Endodermal cell (in vitro differentiated cells): ENCODE measurements around the gene TMPRSS13. TPM values are rescaled to one million over a fixed set of nuclear protein-coding genes. Genes with fewer than 3 reads are reported as not detected.

Experiments used
- DNase-seq: peaks from one replicate; pipeline ENCODE4 v3.0.0-alpha.2; 2017
- H3K27ac ChIP-seq: 2 replicates; pipeline ENCODE4 v1.5.1; 2013; ENCODE audit warnings: mild to moderate bottlenecking, low read depth, low read length, moderate library complexity
- H3K27me3 ChIP-seq: 2 replicates; pipeline ENCODE4 v1.6.1; 2013; ENCODE audit warnings: mild to moderate bottlenecking, low read length, moderate library complexity; ENCODE audit not compliant: insufficient read depth, control insufficient read depth, poor library complexity, severe bottlenecking
- H3K36me3 ChIP-seq: 2 replicates; pipeline ENCODE4 v1.7.0; 2013; ENCODE audit warnings: mild to moderate bottlenecking, low read length, moderate library complexity; ENCODE audit not compliant: control insufficient read depth, insufficient read depth
- H3K4me1 ChIP-seq: one replicate; pipeline ENCODE4 v1.7.0; 2013; ENCODE audit warnings: low read length; ENCODE audit not compliant: control insufficient read depth, insufficient read depth
- H3K4me3 ChIP-seq: 2 replicates; pipeline ENCODE4 v1.5.1; 2013; ENCODE audit warnings: mild to moderate bottlenecking, low read length, moderate library complexity
- H3K9ac ChIP-seq: 2 replicates; pipeline ENCODE4 v1.6.1; 2013; ENCODE audit warnings: mild to moderate bottlenecking, low read length, moderate library complexity; ENCODE audit not compliant: poor library complexity, severe bottlenecking; ENCODE audit errors: extremely low read depth
- H3K9me3 ChIP-seq: 2 replicates; pipeline ENCODE4 v1.6.1; 2013; ENCODE audit warnings: mild to moderate bottlenecking, low read length, moderate library complexity; ENCODE audit not compliant: control insufficient read depth
- H3K27ac Mint-ChIP-seq: 2 replicates; pipeline ENCODE4 v1.8.0; 2020; ENCODE audit warnings: mixed read lengths
- H3K27me3 Mint-ChIP-seq: 2 replicates; pipeline ENCODE4 v1.8.0; 2021; ENCODE audit warnings: mild to moderate bottlenecking, mixed read lengths; ENCODE audit not compliant: insufficient read depth
- H3K36me3 Mint-ChIP-seq: 2 replicates; pipeline ENCODE4 v1.8.0; 2020; ENCODE audit warnings: low read depth, mixed read lengths
- H3K4me1 Mint-ChIP-seq: 2 replicates; pipeline ENCODE4 v1.8.0; 2020; ENCODE audit warnings: mixed read lengths
- H3K4me3 Mint-ChIP-seq: 2 replicates; pipeline ENCODE4 v1.8.0; 2020; ENCODE audit warnings: mild to moderate bottlenecking, moderate library complexity, mixed read lengths
- H3K9me3 Mint-ChIP-seq: 2 replicates; pipeline ENCODE4 v1.8.0; 2020; ENCODE audit warnings: mild to moderate bottlenecking, mixed read lengths
- WGBS, 2 experiments: methylation state at CpG; one replicate each; pipeline versions ENCODE4 v1.1.5 to v1.1.7; 2013; ENCODE audit warnings: missing lambda C conversion rate in 2 of 2, mixed read lengths in 1 of 2; ENCODE audit not compliant: insufficient coverage in 1 of 2, insufficient read length in 1 of 2; 5-methylcytosine and 5-hydroxymethylcytosine counted together
- total RNA-seq, 2 donors: library from RNA; stranded (reverse); fragmentation: NEBNext Ultra II Directional in 1 of 2; extraction: Animal tissue kit (Norgen Biotek cat#: 25700) in 1 of 2; gene quantifications; 2 replicates in 1 of 2; 3 replicates in 1 of 2; pipeline ENCODE4 v1.2.1, GENCODE V29; 2021
- TF ChIP-seq, protein P1 (sequence below): fragments of 200-600 bp; sonication (generic); conservative IDR thresholded peaks from 2 replicates; pipeline ENCODE4 v1.5.0; 2021; ENCODE audit warnings: antibody characterized with exemption, mild to moderate bottlenecking

Gene TMPRSS13
- total RNA-seq, 2 donors from 2014 or later = 2.5 to 6.4 TPM

- no peak overlapping the region for H3K4me3 Mint-ChIP-seq
- no peaks in the 10 kb centered on the region for H3K9me3 ChIP-seq
- H3K36me3 ChIP-seq = peaks cover 4% of the 10 kb centered on the region
- peak overlapping the region; percentile 16 for H3K27ac ChIP-seq
- no peak overlapping the region for H3K9ac ChIP-seq
- H3K27me3 Mint-ChIP-seq = peaks cover 33% of the 10 kb centered on the region
- 74 to 100% methylated on average over 1 to 9 of the region's 9 CpGs for WGBS, 2 experiments
- no peaks in the 10 kb centered on the region for H3K27me3 ChIP-seq
- TF ChIP-seq, protein P1, sequence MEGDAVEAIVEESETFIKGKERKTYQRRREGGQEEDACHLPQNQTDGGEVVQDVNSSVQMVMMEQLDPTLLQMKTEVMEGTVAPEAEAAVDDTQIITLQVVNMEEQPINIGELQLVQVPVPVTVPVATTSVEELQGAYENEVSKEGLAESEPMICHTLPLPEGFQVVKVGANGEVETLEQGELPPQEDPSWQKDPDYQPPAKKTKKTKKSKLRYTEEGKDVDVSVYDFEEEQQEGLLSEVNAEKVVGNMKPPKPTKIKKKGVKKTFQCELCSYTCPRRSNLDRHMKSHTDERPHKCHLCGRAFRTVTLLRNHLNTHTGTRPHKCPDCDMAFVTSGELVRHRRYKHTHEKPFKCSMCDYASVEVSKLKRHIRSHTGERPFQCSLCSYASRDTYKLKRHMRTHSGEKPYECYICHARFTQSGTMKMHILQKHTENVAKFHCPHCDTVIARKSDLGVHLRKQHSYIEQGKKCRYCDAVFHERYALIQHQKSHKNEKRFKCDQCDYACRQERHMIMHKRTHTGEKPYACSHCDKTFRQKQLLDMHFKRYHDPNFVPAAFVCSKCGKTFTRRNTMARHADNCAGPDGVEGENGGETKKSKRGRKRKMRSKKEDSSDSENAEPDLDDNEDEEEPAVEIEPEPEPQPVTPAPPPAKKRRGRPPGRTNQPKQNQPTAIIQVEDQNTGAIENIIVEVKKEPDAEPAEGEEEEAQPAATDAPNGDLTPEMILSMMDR = no peak
- no peak overlapping the region for H3K27ac Mint-ChIP-seq
- H3K4me1 ChIP-seq = peaks cover 14% of the 10 kb centered on the region
- H3K4me1 Mint-ChIP-seq = peaks cover 45% of the 10 kb centered on the region
- no peaks in the 10 kb centered on the region for H3K9me3 Mint-ChIP-seq
- H3K4me3 ChIP-seq = no peak overlapping the region
- no peak for DNase-seq
- H3K36me3 Mint-ChIP-seq = peaks cover 7% of the 10 kb centered on the region
These were observed 58.9 kb downstream of the TMPRSS13 start for GRCh38 chr11:117870103-117870952.

- peaks cover 29% of the 10 kb centered on the region for H3K27me3 Mint-ChIP-seq
- TF ChIP-seq, protein P1 = no peak
These were observed 59.6 kb downstream of the TMPRSS13 start for GRCh38 chr11:117869604-117870003.

GRCh38 chr11:117868815-117869561 is 60.2 kb downstream of the TMPRSS13 start:
- H3K27ac ChIP-seq = no peak overlapping the region
- H3K27ac Mint-ChIP-seq = no peak overlapping the region
- no peaks in the 10 kb centered on the region for H3K9me3 Mint-ChIP-seq
- no peak overlapping the region for H3K9ac ChIP-seq
- no peak overlapping the region for H3K4me3 Mint-ChIP-seq
- no peaks in the 10 kb centered on the region for H3K27me3 ChIP-seq
- peaks cover 11% of the 10 kb centered on the region for H3K36me3 Mint-ChIP-seq
- H3K4me3 ChIP-seq = no peak overlapping the region
- peaks cover 9% of the 10 kb centered on the region for H3K4me1 ChIP-seq
- no peak for DNase-seq
- H3K9me3 ChIP-seq = no peaks in the 10 kb centered on the region
- WGBS, 2 experiments = 58 to 77% methylated on average over 5 to 17 of the region's 17 CpGs
- peaks cover 34% of the 10 kb centered on the region for H3K4me1 Mint-ChIP-seq
- H3K36me3 ChIP-seq = peaks cover 4% of the 10 kb centered on the region
- H3K27me3 Mint-ChIP-seq = peaks cover 25% of the 10 kb centered on the region
- TF ChIP-seq, protein P1 = no peak

More at GRCh38 chr11:117869604-117870003, 59.6 kb downstream of the TMPRSS13 start:
- Mint-ChIP-seq H3K36me3 (peaks cover 11% of the 10 kb centered on the region), H3K4me3 (no peak overlapping the region), H3K4me1 (peaks cover 40% of the 10 kb centered on the region), H3K27ac (no peak overlapping the region), H3K9me3 (no peaks in the 10 kb centered on the region)
- Histone ChIP-seq H3K27ac (no peak overlapping the region), H3K9me3 (no peaks in the 10 kb centered on the region), H3K36me3 (peaks cover 4% of the 10 kb centered on the region), H3K4me3 (no peak overlapping the region), H3K27me3 (no peaks in the 10 kb centered on the region), H3K4me1 (peaks cover 11% of the 10 kb centered on the region), H3K9ac (no peak overlapping the region)
- WGBS, 2 experiments = 68 to 100% methylated on average over 1 to 4 of the region's 4 CpGs
- no peak for DNase-seq
